ENCODE results near the gene LRPPRC.

Gene LRPPRC

GRCh38 chr2:43872151-43872550 lies 123.6 kb downstream of the LRPPRC start:
- in situ Hi-C loops (cut with MboI; ENCODE audit: low sequenced_read_pairs), result no loop called here

- in situ Hi-C loops (cut with MboI; ENCODE audit: low sequenced_read_pairs), result no loop called here
These were observed 140.5 kb downstream of the LRPPRC start for GRCh38 chr2:43855292-43855691.

GRCh38 chr2:43854671-43855070 lies 141.1 kb downstream of the LRPPRC start:
- in situ Hi-C loops (cut with MboI; ENCODE audit: low sequenced_read_pairs), result no loop called here

GRCh38 chr2:43853141-43854081 lies 142.4 kb downstream of the LRPPRC start:
- in situ Hi-C loops (cut with MboI; ENCODE audit: low sequenced_read_pairs), result no loop called here

GRCh38 chr2:43852196-43852730 lies 143.5 kb downstream of the LRPPRC start:
- in situ Hi-C loops (cut with MboI; ENCODE audit: low sequenced_read_pairs), result no loop called here

GRCh38 chr2:43851011-43851980 lies 144.5 kb downstream of the LRPPRC start:
- in situ Hi-C loops (cut with MboI; ENCODE audit: low sequenced_read_pairs), result no loop called here

- in situ Hi-C loops (cut with MboI; ENCODE audit: low sequenced_read_pairs), result no loop called here
These were observed 147.6 kb downstream of the LRPPRC start for GRCh38 chr2:43848214-43848613.

GRCh38 chr2:43846140-43846793 lies 149.5 kb downstream of the LRPPRC start:
- in situ Hi-C loops (cut with MboI; ENCODE audit: low sequenced_read_pairs), result no loop called here

- in situ Hi-C loops (cut with MboI; ENCODE audit: low sequenced_read_pairs), result no loop called here
These were observed 150.6 kb downstream of the LRPPRC start for GRCh38 chr2:43845181-43845580.

- in situ Hi-C loops (cut with MboI; ENCODE audit: low sequenced_read_pairs), result no loop called here
These were observed 152.9 kb downstream of the LRPPRC start for GRCh38 chr2:43842866-43843226.

GRCh38 chr2:43841949-43842865 lies 153.6 kb downstream of the LRPPRC start:
- in situ Hi-C loops (cut with MboI; ENCODE audit: low sequenced_read_pairs), result no loop called here

- in situ Hi-C loops (cut with MboI; ENCODE audit: low sequenced_read_pairs), result no loop called here
These were observed 154.8 kb downstream of the LRPPRC start for GRCh38 chr2:43840965-43841364.

GRCh38 chr2:43839776-43840564 lies 155.8 kb downstream of the LRPPRC start:
- in situ Hi-C loops (cut with MboI; ENCODE audit: low sequenced_read_pairs), result no loop called here

GRCh38 chr2:43838560-43839267 lies 157.1 kb downstream of the LRPPRC start, which contains the start of the genes ABCG5 and ABCG8:
TSS of gene ABCG5 (minus strand) at chr2:43838839. CDS start at chr2:43838679, 160 bp downstream.
TSS of gene ABCG8 (plus strand) at chr2:43838971. CDS start at chr2:43839054, 83 bp downstream.
- in situ Hi-C loops (cut with MboI; ENCODE audit: low sequenced_read_pairs), result no loop called here

- in situ Hi-C loops (cut with MboI; ENCODE audit: low sequenced_read_pairs), result no loop called here
These were observed 157.8 kb downstream of the LRPPRC start for GRCh38 chr2:43837831-43838559.

GRCh38 chr2:43837033-43837432 lies 158.8 kb downstream of the LRPPRC start:
- in situ Hi-C loops (cut with MboI; ENCODE audit: low sequenced_read_pairs), result no loop called here

Measured in hTERT RPE-1 (cell line).